Heart left ventricle (tissue), 16 donors: ENCODE data around the gene ASRGL1. TPM values are rescaled to one million over a fixed set of nuclear protein-coding genes. Genes with fewer than 3 reads are reported as not detected.

ENCODE experiments used
- ATAC-seq, 4 donors: fragments of 200-7000 bp; cut with Tn5 transposase; one replicate each; pipeline ENCODE4 v1.9.1; 2020 to 2022; ENCODE audit warnings: moderate library complexity in 4 of 4, mild to moderate bottlenecking in 3 of 4, moderate number of reproducible peaks in 1 of 4
- DNase-seq, 5 donors: peaks; one replicate each; pipeline ENCODE4 v3.0.0-alpha.2; 2020
- H3K27ac ChIP-seq, 12 donors: fragments of 200-600 bp; sonication (generic) in 4 of 12; one replicate each; pipeline versions ENCODE4 v1.5.0 to v1.8.0; 2016 to 2022; ENCODE audit warnings: mild to moderate bottlenecking in 2 of 12
- H3K27me3 ChIP-seq, 9 donors: fragments of 200-600 bp; sonication (generic) in 2 of 9; one replicate each; pipeline versions ENCODE4 v1.5.1 to v1.8.0; 2016 to 2022; ENCODE audit warnings: mild to moderate bottlenecking in 3 of 9
- H3K36me3 ChIP-seq, 9 donors: fragments of 200-600 bp; sonication (generic) in 2 of 9; one replicate each; pipeline versions ENCODE4 v1.5.0 to v1.8.0; 2018 to 2022; ENCODE audit warnings: mild to moderate bottlenecking in 2 of 9
- H3K4me1 ChIP-seq, 12 donors: fragments of 200-600 bp; sonication (generic) in 4 of 12; one replicate each; pipeline versions ENCODE4 v1.5.0 to v1.8.0; 2016 to 2022; ENCODE audit warnings: mild to moderate bottlenecking in 3 of 12
- H3K4me3 ChIP-seq, 12 donors: fragments of 200-600 bp; sonication (generic) in 4 of 12; one replicate each; pipeline versions ENCODE4 v1.5.0 to v1.8.0; 2017 to 2022; ENCODE audit warnings: mild to moderate bottlenecking in 9 of 12, moderate library complexity in 4 of 12
- H3K9me3 ChIP-seq, 12 donors: fragments of 200-600 bp; sonication (generic) in 4 of 12; one replicate each; pipeline versions ENCODE4 v1.5.0 to v1.8.0; 2016 to 2022; ENCODE audit warnings: mild to moderate bottlenecking in 1 of 12
- CTCF ChIP-seq, 12 donors: fragments of 200-600 bp; sonication (generic) in 4 of 12; IDR thresholded peaks; one replicate each; pipeline versions ENCODE4 v1.5.0 to v1.8.0; 2018 to 2022; ENCODE audit warnings: antibody characterized with exemption in 12 of 12, mild to moderate bottlenecking in 5 of 12
- POLR2A ChIP-seq, 2 donors: fragments of 450-650 bp; IDR thresholded peaks; one replicate each; pipeline ENCODE4 v1.6.1; 2017; ENCODE audit warnings: antibody characterized with exemption in 2 of 2, mild to moderate bottlenecking in 2 of 2, moderate library complexity in 2 of 2
- WGBS, 4 donors: extraction: QIAGEN DNeasy Blood & Tissue Kit in 2 of 4; methylation state at CpG; one replicate each; pipeline versions ENCODE4 v1.1.5 to v1.1.7; 2013 to 2018; 5-methylcytosine and 5-hydroxymethylcytosine counted together
- intact Hi-C, 10 donors: fragments of 100-400 bp; cut with DNase I; formaldehyde crosslinking; loops; one replicate each; pipeline versions ENCODE4 v1.11.1 to v1.14.2; 2022
- polyA plus RNA-seq, 2 donors: library from polyadenylated mRNA; stranded (reverse); fragments of 200-250 nt; gene quantifications; one replicate each; pipeline ENCODE4 v1.2.3, GENCODE V29; 2013
- total RNA-seq, 9 donors: library from RNA; depleted of rRNA in 2 of 9; stranded (reverse); fragments of >200 nt in 2 of 9; fragmentation: NEBNext Ultra II Directional in 3 of 9; extraction: Animal tissue kit (Norgen Biotek cat#: 25700) in 3 of 9; gene quantifications; one replicate each; pipeline versions ENCODE4 v1.1.0 to v1.2.4, GENCODE V29; 2016 to 2023
- donor health status: ischemic (EF 13 %, LVEDD 7.1; RV severe dilation, severe dysfunction).
- donor health status: healthy with polysubstance abuse.
- donor health status: DM: no; HTN: yes; CAD: no.
- donor health status: DM: no; HTN: no; CAD: no.
- donor health status: ischemic (EF 25% LVEDD 6.9; RV normal size, moderate dysfunction).
- donor health status: ischemic (EF 25% LVEDD 5.7; RV mildly dilated, moderate dysfunction).
- donor health status: healthy.
- donor health status: DM: yes; HTN: yes; CAD: no.
- donor health status: ischemic (EF 35%, LVEDD 5.7; RV mildly dilated, moderate dysfunction).
- donor health status: nonischemic (EF 11% LVEDD 7.7; RV severe dilation, severe dysfunction).
- donor health status: DM: yes; HTN: yes; CAD: no.
- donor health status: PGD.
- donor health status: ischemic (EF 29% LVEDD 5.4; RV normal size, mild dysfunction).
- donor health status: nonischemic (EF 23%, LVEDD 6.1; RV moderate dilation, normal function).

Gene ASRGL1
- total and polyA plus RNA-seq, 11 donors, result 1.4 to 13.2 (median 3.2) TPM

GRCh38 chr11:62404901-62405300 is 67.7 kb downstream of the ASRGL1 start:
- no peaks in the 10 kb centered on the region for H3K9me3 ChIP-seq
- WGBS, 4 donors, result 75 to 88% (median 83%) methylated on average over 5 of the region's 5 CpGs
- H3K27ac ChIP-seq, result no peak overlapping the region
- no peak for DNase-seq
- peaks cover 0 to 39% (median 30%) of the 10 kb centered on the region in 12 donors for H3K4me1 ChIP-seq
- H3K36me3 ChIP-seq, result no peaks in the 10 kb centered on the region
- ATAC-seq, result no peak
- TF ChIP-seq CTCF (IDR thresholded peaks at IDR 0.05) (no peak), POLR2A (IDR thresholded peaks at IDR 0.05) (no peak)
- no peaks in the 10 kb centered on the region for H3K27me3 ChIP-seq
- intact Hi-C loops, result no loop called here
- H3K4me3 ChIP-seq, result no peak overlapping the region

- Histone ChIP-seq H3K4me3 (no peak overlapping the region), H3K27ac (no peak overlapping the region), H3K36me3 (no peaks in the 10 kb centered on the region), H3K9me3 (no peaks in the 10 kb centered on the region), H3K27me3 (no peaks in the 10 kb centered on the region), H3K4me1 (peaks cover 0 to 28% (median 18%) of the 10 kb centered on the region in 12 donors)
- intact Hi-C loops, result no loop called here
- 50 to 68% (median 61%) methylated on average over 4 of the region's 4 CpGs for WGBS, 4 donors
- ATAC-seq (no peak), DNase-seq (no peak)
- TF ChIP-seq CTCF (IDR thresholded peaks at IDR 0.05), result no peak
- no peak for TF ChIP-seq POLR2A (IDR thresholded peaks at IDR 0.05)
These were observed 68.8 kb downstream of the ASRGL1 start for GRCh38 chr11:62406034-62406433.

GRCh38 chr11:62409831-62410230 is 72.6 kb downstream of the ASRGL1 start:
- Histone ChIP-seq H3K27ac (no peak overlapping the region), H3K27me3 (no peaks in the 10 kb centered on the region), H3K4me3 (no peak overlapping the region), H3K36me3 (no peaks in the 10 kb centered on the region), H3K9me3 (no peaks in the 10 kb centered on the region), H3K4me1 (peaks cover 0 to 8% (median 0%) of the 10 kb centered on the region in 12 donors)
- TF ChIP-seq POLR2A (IDR thresholded peaks at IDR 0.05), result no peak
- TF ChIP-seq CTCF (IDR thresholded peaks at IDR 0.05), result no peak
- intact Hi-C loops, result no loop called here
- 88 to 91% (median 89%) methylated on average over 8 of the region's 8 CpGs for WGBS, 4 donors
- DNase-seq (no peak), ATAC-seq (no peak)

- H3K27ac ChIP-seq, result no peak overlapping the region
- no peak for TF ChIP-seq CTCF (IDR thresholded peaks at IDR 0.05)
- TF ChIP-seq POLR2A (IDR thresholded peaks at IDR 0.05), result no peak
- ATAC-seq (no peak), DNase-seq (no peak)
- no peak overlapping the region for H3K4me3 ChIP-seq
- 85 to 95% (median 92%) methylated on average over 8 of the region's 8 CpGs for WGBS, 4 donors
- peaks cover 0 to 3% (median 0%) of the 10 kb centered on the region in 12 donors for H3K4me1 ChIP-seq
- no peaks in the 10 kb centered on the region for H3K27me3 ChIP-seq
- no peaks in the 10 kb centered on the region for H3K36me3 ChIP-seq
- intact Hi-C loops, result no loop called here
- no peaks in the 10 kb centered on the region for H3K9me3 ChIP-seq
These were observed 73.7 kb downstream of the ASRGL1 start for GRCh38 chr11:62410972-62411371.
